HL-60 (cell line): Measurements from ENCODE around the gene TTLL3.

ENCODE experiments used
- GABPA ChIP-seq: IDR thresholded peaks from 2 replicates; pipeline ENCODE4 v1.6.1; 2012; ENCODE audit warnings: low read depth
- POLR2AphosphoS5 ChIP-seq: IDR thresholded peaks from 2 replicates; pipeline ENCODE4 v1.6.1; 2012; ENCODE audit warnings: low read depth
- TF ChIP-seq, protein P1 (sequence below): IDR thresholded peaks from 2 replicates; pipeline ENCODE4 v1.6.1; 2012; ENCODE audit warnings: low read depth; ENCODE audit not compliant: insufficient replicate concordance
- TF ChIP-seq, protein P2 (sequence below): IDR thresholded peaks from one replicate; pipeline ENCODE4 v1.5.1; 2011; ENCODE audit warnings: low read length, control low read depth, inconsistent platforms; ENCODE audit not compliant: insufficient read depth

DNA sequence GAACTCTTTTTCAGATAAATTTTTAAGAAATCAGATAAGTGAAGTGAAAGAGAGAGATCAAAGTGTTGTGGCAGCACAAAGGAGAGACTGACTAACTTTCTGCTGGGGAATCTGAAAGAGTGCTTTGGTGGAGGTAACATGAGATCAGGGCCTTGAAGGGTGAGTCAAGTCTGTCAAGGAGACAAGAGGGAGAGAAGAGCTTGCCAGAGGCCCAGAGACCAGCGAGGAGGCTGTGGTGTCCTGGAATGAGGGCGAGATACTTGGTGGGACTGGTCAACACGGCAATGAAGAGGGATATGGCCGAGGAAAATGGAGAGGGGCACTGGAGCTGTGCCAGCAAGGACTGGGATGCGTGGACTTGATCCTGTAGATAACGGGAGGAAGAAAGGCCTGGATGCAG is 22.3 kb upstream of the TTLL3 start:
- TF ChIP-seq, protein P1, sequence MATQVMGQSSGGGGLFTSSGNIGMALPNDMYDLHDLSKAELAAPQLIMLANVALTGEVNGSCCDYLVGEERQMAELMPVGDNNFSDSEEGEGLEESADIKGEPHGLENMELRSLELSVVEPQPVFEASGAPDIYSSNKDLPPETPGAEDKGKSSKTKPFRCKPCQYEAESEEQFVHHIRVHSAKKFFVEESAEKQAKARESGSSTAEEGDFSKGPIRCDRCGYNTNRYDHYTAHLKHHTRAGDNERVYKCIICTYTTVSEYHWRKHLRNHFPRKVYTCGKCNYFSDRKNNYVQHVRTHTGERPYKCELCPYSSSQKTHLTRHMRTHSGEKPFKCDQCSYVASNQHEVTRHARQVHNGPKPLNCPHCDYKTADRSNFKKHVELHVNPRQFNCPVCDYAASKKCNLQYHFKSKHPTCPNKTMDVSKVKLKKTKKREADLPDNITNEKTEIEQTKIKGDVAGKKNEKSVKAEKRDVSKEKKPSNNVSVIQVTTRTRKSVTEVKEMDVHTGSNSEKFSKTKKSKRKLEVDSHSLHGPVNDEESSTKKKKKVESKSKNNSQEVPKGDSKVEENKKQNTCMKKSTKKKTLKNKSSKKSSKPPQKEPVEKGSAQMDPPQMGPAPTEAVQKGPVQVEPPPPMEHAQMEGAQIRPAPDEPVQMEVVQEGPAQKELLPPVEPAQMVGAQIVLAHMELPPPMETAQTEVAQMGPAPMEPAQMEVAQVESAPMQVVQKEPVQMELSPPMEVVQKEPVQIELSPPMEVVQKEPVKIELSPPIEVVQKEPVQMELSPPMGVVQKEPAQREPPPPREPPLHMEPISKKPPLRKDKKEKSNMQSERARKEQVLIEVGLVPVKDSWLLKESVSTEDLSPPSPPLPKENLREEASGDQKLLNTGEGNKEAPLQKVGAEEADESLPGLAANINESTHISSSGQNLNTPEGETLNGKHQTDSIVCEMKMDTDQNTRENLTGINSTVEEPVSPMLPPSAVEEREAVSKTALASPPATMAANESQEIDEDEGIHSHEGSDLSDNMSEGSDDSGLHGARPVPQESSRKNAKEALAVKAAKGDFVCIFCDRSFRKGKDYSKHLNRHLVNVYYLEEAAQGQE = no peak
- TF ChIP-seq, protein P2, sequence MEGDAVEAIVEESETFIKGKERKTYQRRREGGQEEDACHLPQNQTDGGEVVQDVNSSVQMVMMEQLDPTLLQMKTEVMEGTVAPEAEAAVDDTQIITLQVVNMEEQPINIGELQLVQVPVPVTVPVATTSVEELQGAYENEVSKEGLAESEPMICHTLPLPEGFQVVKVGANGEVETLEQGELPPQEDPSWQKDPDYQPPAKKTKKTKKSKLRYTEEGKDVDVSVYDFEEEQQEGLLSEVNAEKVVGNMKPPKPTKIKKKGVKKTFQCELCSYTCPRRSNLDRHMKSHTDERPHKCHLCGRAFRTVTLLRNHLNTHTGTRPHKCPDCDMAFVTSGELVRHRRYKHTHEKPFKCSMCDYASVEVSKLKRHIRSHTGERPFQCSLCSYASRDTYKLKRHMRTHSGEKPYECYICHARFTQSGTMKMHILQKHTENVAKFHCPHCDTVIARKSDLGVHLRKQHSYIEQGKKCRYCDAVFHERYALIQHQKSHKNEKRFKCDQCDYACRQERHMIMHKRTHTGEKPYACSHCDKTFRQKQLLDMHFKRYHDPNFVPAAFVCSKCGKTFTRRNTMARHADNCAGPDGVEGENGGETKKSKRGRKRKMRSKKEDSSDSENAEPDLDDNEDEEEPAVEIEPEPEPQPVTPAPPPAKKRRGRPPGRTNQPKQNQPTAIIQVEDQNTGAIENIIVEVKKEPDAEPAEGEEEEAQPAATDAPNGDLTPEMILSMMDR = no peak
- no peak for TF ChIP-seq POLR2AphosphoS5
- TF ChIP-seq GABPA = no peak
